Stimulated activated CD8-positive, alpha-beta memory T cell treated with anti-CD3 and anti-CD28 coated beads, Interleukin-12 subunit alpha, Interleukin-12 subunit beta, amount 100 ng/mL, for 24 hours (primary cell): ENCODE data around the gene RSPH1.
"Not testable (repeated sequence)": the region's sequence is repeated elsewhere in the genome, so short reads cannot be mapped to it uniquely, and the experiment has no call there.

ENCODE experiments used
- DNase-seq: peaks from one replicate; pipeline ENCODE4 v3.0.0-alpha.2; 2020; ENCODE audit errors: extremely low read depth

The RSPH1 gene

GRCh38 chr21:42489006-42489563, 6.9 kb downstream of the RSPH1 start:
- no peak for DNase-seq

DNA sequence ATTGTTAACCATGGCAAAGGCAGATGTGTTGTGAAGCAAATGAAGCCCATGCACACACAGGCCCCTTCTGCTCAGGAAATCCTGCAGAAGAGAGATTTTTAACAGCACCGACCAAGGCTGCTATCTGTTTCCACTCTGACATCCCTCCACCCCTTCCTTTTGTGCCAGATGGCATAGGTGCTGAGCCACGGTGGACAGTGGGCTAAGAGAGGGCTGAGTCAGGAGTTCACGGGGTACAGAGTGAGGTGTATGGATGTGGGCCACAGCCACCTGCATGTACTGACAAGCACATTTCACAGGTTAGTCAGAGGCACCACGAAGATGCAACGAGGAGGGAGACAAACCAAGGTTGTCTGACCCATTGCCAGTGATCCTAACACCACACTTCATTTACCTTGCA, 9.5 kb downstream of the RSPH1 start:
- no peak for DNase-seq

DNA sequence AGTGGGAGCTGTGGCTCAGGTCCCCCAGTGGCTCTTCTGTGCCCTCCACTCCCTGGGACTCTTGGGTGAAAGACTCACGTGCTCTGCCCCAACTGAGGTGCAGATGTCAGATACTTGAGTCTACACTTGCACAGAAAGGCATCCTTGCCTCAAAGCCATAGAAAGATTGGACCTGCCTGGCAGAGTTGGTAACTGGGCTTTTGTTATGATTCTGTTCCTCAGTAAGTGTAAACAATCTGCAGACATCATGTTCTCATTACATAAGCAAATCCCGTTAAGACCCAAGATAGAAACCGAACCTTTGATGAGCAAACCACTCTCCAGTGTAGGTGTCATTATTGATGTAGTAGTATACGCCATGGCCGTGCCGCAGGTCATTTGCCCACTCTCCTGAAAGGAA, 10.0 kb downstream of the RSPH1 start:
- no peak for DNase-seq

DNA sequence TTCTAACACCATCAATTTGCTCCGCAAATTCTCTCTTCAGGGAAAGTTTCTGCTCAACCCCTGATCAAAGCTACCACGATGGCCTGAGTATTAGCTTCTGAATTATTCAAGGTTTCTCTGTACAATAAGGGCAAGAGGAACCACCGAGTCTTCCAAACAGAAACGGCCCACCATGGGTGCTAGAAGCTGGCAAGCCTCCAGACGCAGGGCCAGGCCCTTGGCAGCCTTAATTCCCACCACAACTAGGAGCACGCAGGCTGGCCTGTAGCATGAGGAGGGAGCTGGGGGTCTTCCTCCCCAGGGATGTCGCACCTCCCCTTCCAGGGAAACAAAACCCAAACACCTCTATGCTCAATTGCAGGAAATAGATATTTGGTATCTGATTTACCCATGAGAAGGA, 11.1 kb downstream of the RSPH1 start:
- DNase-seq: no peak

GRCh38 chr21:42481169-42481568, 14.9 kb downstream of the RSPH1 start:
- DNase-seq: no peak

DNA sequence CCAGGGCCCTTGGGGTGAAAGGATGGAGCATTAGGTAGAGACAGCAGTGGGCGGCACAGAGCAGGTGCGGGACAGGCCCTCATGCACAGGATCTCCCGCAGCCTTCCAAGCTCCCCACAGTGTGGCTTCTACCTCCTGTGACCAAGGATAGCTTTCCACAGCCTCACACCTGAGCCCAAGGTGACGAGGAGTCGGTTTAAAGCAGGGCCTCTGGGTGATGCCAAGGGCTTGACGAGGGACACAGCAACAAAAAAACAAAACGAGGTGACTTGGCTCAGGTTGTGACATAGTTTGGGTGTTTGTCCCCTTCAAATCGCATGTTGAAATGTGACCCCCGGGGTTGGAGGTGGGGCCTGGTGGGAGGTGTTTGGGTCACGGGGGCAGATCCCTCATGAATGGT, 15.3 kb downstream of the RSPH1 start:
- no peak for DNase-seq

- DNase-seq: no peak
Measured at GRCh38 chr21:42479582-42479981, 16.4 kb downstream of the RSPH1 start.

DNA sequence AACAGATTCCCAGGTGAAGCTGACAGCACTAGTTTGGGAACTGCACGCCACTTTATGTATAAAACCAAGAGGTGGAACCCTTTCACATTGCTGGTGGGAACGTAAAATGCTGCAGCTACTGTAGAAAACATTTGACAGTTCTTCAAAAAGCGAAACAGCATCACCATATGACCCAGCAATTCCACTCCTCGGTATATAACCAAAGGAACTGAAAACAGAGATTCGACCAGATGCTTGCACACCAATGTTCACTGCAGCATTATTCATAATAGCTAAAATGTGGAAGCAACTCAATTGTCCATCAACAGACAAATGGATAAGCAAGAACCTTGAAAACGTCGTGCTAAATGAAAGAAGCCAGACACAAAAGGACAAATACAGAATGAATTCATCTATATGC, 17.5 kb downstream of the RSPH1 start:
- no peak for DNase-seq

- no peak for DNase-seq
Measured at GRCh38 chr21:42476388-42477331, 19.4 kb downstream of the RSPH1 start.

- DNase-seq: no peak
Measured at GRCh38 chr21:42475526-42476387, 20.3 kb downstream of the RSPH1 start.

DNA sequence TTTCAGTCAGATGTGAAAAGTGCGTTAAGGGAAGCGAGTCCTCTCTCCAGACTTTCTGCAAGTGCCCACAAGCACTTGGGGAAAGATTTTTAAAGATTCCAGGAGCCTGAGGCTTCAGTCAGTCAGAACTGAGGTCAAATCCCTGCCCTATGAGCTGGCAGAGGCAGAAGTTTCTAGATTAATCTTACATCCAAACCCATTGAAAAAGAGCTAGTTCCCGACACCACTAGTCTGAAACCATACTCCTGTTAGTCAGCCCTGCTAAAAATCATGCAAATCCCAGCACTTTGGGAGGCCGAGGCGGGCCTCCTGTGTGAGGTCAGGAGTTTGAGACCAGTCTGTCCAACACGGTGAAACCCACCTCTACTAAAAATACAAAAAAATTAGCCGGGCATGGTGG, 21.0 kb downstream of the RSPH1 start:
- no peak for DNase-seq

- DNase-seq: no peak
Measured at GRCh38 chr21:42474043-42474831, 21.8 kb downstream of the RSPH1 start.

DNA sequence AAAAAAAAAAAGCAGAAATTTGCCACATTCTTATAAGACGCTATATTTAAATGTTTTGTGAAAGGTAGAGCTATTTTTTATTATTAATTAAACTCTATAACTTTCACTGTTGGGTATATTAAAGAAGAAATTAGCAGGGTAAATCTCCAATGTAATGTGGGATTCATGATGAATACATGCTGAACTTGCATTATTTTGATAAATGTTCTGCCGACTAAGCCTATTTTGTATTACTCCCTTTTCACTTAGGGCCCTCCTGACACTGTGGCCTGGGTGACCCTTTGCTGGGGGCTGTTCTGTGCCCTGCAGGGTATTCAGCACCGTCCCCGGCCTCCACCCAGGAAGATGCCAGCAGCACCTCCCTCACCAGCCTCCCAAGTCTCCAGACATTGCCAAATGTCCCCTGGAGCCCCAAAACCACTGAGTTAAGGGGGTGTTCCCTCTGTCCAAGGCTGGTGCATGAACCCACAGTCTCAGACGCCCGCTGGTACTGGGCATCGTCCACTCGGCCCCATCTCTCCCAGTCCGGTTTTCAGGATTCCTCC, 22.5 kb downstream of the RSPH1 start:
- no peak for DNase-seq

- no peak for DNase-seq
Measured at GRCh38 chr21:42472521-42472920, 23.5 kb downstream of the RSPH1 start.

DNA sequence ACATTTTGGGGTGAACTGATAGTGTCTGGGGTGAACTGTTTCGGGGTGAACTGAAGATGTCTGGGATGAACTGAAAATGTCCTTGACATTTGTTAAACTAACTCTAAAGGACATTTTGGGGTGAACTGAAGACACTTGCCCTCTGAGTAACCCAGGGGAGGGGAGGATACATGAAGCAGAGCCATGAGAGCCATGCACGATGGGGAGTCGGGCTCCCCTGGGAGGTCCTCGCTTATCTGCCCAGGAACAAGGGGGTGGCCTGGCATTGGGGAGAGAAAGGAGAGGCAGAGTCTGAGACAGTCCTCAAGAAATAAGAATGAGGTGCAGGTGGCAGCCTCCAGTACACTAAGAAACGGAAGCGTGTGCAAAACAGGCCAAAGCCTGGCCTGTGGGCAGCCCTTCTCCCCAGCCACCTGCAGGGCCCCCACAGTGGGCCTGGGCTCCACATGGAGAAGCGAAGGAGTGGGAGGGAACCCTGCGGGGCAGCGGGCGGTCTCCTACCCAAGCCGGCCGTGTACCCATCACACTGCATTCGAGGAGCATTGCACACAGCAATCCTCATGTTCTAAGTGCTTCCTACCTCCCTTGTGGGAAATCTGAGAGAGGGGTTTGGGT, 24.2 kb downstream of the RSPH1 start:
- DNase-seq: no peak

DNA sequence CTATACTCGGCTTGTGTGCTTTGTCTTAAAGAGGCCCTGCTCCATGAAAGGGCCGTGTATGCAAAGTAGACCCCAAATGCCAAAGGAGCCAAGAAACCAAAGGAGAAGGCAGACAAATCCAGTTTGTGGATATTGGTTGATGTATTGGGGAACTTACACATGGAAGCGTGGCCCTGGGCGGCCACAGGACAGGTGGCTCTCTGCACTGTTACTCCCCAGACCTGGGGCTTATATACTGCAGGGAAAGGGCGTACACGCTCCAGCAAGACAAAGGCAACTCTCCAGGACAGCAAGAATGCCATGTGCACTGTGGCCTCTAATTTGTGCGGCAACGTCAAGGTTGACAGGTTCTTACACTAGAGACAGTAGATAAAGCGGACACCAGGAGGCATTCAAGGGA, 24.8 kb downstream of the RSPH1 start:
- no peak for DNase-seq

GRCh38 chr21:42469726-42470125, 26.3 kb downstream of the RSPH1 start:
- DNase-seq: not testable (repeated sequence)

- no peak for DNase-seq
Measured at GRCh38 chr21:42469272-42469671, 26.8 kb downstream of the RSPH1 start.

DNA sequence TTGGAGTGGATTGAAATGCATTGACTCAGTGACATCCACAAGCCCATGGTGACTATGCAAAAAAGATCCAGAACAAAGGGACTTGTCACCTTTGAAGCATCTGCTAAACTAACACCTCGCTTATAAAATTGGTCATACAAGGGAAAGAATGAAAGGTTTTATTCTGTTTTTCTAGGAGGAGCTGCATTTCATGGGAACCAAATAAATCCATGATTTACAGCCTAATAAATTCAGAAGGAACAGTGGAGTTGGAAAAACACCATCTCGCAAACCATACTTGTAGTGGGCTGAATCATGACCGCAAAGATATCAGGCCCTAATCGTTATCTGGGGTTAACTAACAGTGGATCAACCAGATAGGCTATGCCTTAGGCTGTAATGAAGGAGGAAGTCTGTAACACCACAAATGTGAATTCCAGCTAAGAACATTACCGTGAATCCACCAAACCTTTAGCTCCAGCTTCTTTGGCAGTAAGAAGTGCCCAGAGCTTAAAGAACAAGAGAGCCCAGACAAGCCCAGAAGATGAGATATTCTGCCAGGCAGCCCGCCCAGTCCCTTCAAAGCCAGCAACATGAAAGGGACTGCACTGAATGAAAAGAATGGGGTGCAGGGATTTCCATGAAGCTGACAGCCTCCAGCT, 27.4 kb downstream of the RSPH1 start:
- DNase-seq: no peak
